Mucosa of rectum (tissue), 2 donors: ENCODE results near the gene SYTL3.

ENCODE experiments used
- H3K27ac ChIP-seq, 2 donors: one replicate each; pipeline ENCODE4 v1.7.0; 2013; ENCODE audit warnings: inconsistent platforms in 2 of 2, low read depth in 2 of 2, low read length in 2 of 2
- H3K27me3 ChIP-seq, 2 donors: one replicate each; pipeline ENCODE4 v1.7.0; 2013; ENCODE audit warnings: low read length in 2 of 2; ENCODE audit not compliant: control insufficient read depth in 2 of 2, insufficient read depth in 2 of 2
- H3K36me3 ChIP-seq, 2 donors: one replicate each; pipeline ENCODE4 v1.7.0; 2013; ENCODE audit warnings: low read length in 2 of 2; ENCODE audit not compliant: control insufficient read depth in 2 of 2, insufficient read depth in 2 of 2
- H3K4me1 ChIP-seq, 2 donors: one replicate each; pipeline ENCODE4 v1.7.0; 2013; ENCODE audit warnings: low read length in 2 of 2, mild to moderate bottlenecking in 1 of 2; ENCODE audit not compliant: control insufficient read depth in 2 of 2, insufficient read depth in 2 of 2
- H3K4me3 ChIP-seq, 2 donors: one replicate each; pipeline ENCODE4 v1.7.0; 2013; ENCODE audit warnings: low read length in 2 of 2
- H3K9ac ChIP-seq, 2 donors: one replicate each; pipeline ENCODE4 v1.7.0; 2013; ENCODE audit warnings: low read length in 2 of 2, low read depth in 1 of 2, mild to moderate bottlenecking in 1 of 2
- H3K9me3 ChIP-seq, 2 donors: one replicate each; pipeline ENCODE4 v1.7.0; 2013; ENCODE audit warnings: low read length in 2 of 2; ENCODE audit not compliant: control insufficient read depth in 2 of 2
- donor health status: healthy.
- donor health status: Normal muscosa, but diverticular disease.

SYTL3 gene

GRCh38 chr6:158780988-158781691 is 131.3 kb downstream of the SYTL3 start:
- Histone ChIP-seq H3K9me3 (no peaks in the 10 kb centered on the region), H3K27me3 (no peaks in the 10 kb centered on the region), H3K9ac (peak overlapping the region; percentile 44 to 52), H3K4me1 (peaks cover 26 to 38% of the 10 kb centered on the region in 2 donors), H3K27ac (peak overlapping the region; percentile 62), H3K36me3 (peaks cover 68 to 81% of the 10 kb centered on the region in 2 donors), H3K4me3 (no peak overlapping the region)

GRCh38 chr6:158781692-158782373 is 132.0 kb downstream of the SYTL3 start:
- H3K4me3 ChIP-seq, result no peak overlapping the region
- no peak overlapping the region for H3K9ac ChIP-seq
- H3K9me3 ChIP-seq, result no peaks in the 10 kb centered on the region
- H3K36me3 ChIP-seq, result peaks cover 64 to 79% of the 10 kb centered on the region in 2 donors
- H3K4me1 ChIP-seq, result peaks cover 26 to 35% of the 10 kb centered on the region in 2 donors
- peak overlapping the region; percentile 62 for H3K27ac ChIP-seq
- H3K27me3 ChIP-seq, result no peaks in the 10 kb centered on the region

DNA sequence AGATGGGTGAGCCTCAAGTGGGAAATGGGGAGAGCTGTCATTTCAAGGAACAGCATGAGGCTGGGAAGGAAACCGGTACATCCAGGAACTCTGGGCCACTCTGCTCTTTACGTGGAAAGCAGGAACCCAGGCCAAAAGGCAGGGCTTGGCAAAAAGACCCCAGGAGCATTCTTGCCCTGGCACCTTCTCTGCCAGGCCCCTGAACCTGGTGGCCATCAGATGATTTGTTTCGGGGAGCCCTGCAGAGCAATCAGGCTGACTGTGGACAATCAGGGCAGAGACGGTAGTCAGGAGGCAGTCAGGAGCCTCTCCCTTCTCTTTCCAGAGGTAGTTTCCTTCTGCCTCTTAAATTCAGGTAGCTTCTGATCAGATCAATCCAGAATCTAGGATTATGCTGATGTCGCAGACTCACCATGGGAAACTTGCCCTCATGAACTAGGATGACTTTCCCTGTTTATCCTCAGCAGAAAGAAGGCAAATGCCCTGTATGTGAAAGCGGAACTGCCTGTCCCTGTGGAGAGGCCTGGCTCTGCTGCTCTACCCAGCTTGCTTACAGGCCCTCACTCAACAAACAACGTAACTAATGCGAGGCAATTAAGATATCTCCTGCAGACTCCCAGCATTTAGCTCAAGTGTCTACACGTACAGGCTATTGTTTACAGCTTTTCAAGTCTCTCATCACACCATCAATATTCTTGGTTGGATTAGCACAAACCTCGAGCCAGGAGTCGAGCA is 132.7 kb downstream of the SYTL3 start:
- H3K27me3 ChIP-seq, result no peaks in the 10 kb centered on the region
- no peak overlapping the region for H3K9ac ChIP-seq
- peaks cover 65 to 78% of the 10 kb centered on the region in 2 donors for H3K36me3 ChIP-seq
- H3K4me1 ChIP-seq, result peaks cover 23 to 36% of the 10 kb centered on the region in 2 donors
- no peak overlapping the region for H3K4me3 ChIP-seq
- peak overlapping the region; percentile 20 to 62 for H3K27ac ChIP-seq
- H3K9me3 ChIP-seq, result no peaks in the 10 kb centered on the region

GRCh38 chr6:158783167-158783450 is 133.3 kb downstream of the SYTL3 start:
- Histone ChIP-seq H3K4me3 (no peak overlapping the region), H3K9me3 (no peaks in the 10 kb centered on the region), H3K9ac (no peak overlapping the region), H3K27me3 (no peaks in the 10 kb centered on the region), H3K36me3 (peaks cover 69 to 79% of the 10 kb centered on the region in 2 donors), H3K27ac (no peak overlapping the region), H3K4me1 (peaks cover 18 to 34% of the 10 kb centered on the region in 2 donors)

GRCh38 chr6:158783851-158784250 is 134.0 kb downstream of the SYTL3 start:
- no peak overlapping the region for H3K9ac ChIP-seq
- peaks cover 74 to 87% of the 10 kb centered on the region in 2 donors for H3K36me3 ChIP-seq
- H3K27me3 ChIP-seq, result no peaks in the 10 kb centered on the region
- no peak overlapping the region for H3K27ac ChIP-seq
- no peak overlapping the region for H3K4me3 ChIP-seq
- no peaks in the 10 kb centered on the region for H3K9me3 ChIP-seq
- H3K4me1 ChIP-seq, result peaks cover 18 to 27% of the 10 kb centered on the region in 2 donors

- Histone ChIP-seq H3K4me1 (peaks cover 18 to 24% of the 10 kb centered on the region in 2 donors), H3K9me3 (no peaks in the 10 kb centered on the region), H3K27me3 (no peaks in the 10 kb centered on the region), H3K36me3 (peaks cover 77 to 89% of the 10 kb centered on the region in 2 donors), H3K9ac (no peak overlapping the region), H3K4me3 (no peak overlapping the region), H3K27ac (no peak overlapping the region)
These were observed 134.7 kb downstream of the SYTL3 start for GRCh38 chr6:158784505-158784904.

DNA sequence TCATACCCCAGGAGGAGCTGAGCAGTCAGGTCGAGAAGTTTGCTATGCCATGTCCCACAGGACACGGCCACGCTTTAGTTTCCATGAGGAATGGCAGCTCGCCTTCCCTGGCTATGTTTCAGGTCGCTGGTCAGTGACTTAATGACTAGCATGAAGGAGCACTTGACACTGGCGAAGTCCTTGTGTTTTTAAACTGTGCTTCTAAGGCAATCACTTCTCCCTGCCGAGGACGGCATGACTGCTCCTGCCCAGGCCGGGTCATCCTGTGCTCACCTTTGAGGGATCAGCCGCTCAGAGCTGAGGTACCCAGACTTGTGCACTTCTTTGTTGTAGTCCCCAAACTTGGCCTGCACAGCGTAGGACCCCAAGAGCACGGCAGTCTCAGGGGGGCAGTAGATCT is 135.2 kb downstream of the SYTL3 start:
- no peak overlapping the region for H3K27ac ChIP-seq
- H3K9ac ChIP-seq, result no peak overlapping the region
- peaks cover 77 to 91% of the 10 kb centered on the region in 2 donors for H3K36me3 ChIP-seq
- H3K27me3 ChIP-seq, result no peaks in the 10 kb centered on the region
- peaks cover 18 to 24% of the 10 kb centered on the region in 2 donors for H3K4me1 ChIP-seq
- H3K9me3 ChIP-seq, result no peaks in the 10 kb centered on the region
- H3K4me3 ChIP-seq, result no peak overlapping the region

DNA sequence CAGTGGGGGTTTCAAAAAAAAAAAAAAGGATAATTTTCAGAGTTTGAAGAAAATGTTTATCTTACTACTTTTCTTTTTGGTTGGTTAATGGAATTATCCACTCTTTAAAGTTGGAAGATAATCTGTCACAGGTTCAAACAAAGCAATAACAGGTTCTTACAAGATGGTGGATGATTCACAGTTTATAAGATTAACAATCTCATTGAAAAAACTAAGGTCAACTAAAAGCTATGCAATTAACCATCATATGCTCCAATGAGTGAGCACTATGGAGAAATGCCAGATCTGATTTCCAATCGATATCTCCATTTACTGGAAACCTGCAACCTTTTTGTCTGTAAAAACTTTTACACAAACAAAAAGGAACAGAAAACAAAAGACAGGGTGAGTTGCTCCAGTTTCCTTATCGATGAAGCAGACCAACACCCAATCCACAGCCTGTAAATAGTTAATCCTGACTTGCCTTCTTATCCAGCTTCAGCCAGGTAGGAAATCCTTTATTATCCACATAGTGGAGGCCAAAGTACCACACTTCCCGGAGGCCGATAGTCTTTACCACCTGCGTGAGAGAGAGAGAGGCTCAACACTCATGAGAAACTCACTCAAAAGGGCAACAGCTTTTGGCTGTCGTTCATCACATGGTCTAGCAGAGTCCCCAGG is 136.9 kb downstream of the SYTL3 start:
- H3K4me3 ChIP-seq, result no peak overlapping the region
- no peaks in the 10 kb centered on the region for H3K9me3 ChIP-seq
- H3K4me1 ChIP-seq, result peaks cover 9 to 17% of the 10 kb centered on the region in 2 donors
- H3K36me3 ChIP-seq, result peaks cover 60 to 75% of the 10 kb centered on the region in 2 donors
- peak overlapping the region in 1 of 2 donors; percentile 30 for H3K9ac ChIP-seq
- H3K27me3 ChIP-seq, result no peaks in the 10 kb centered on the region
- H3K27ac ChIP-seq, result peak overlapping the region; percentile 62 to 73

DNA sequence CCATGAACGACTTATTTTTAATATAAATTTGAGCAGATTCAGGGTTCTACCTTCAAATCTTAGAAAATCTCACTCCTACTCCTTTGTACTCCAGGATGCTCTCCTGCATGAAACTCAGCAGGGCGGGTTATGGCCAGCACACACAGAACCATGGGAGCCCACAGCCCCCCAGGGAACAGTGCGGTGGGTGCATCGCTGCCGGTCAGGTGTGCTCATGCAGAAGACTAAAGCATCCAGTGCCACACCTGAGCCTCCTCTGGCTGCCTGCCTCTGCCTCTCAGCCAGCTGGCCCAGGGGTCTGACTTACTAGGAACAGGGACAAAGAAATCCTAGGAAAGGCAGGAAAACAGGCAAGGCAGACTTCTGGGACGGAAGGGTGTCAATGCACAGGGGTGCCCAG is 137.5 kb downstream of the SYTL3 start:
- Histone ChIP-seq H3K36me3 (peaks cover 54 to 68% of the 10 kb centered on the region in 2 donors), H3K27ac (peak overlapping the region; percentile 62 to 73), H3K9ac (no peak overlapping the region), H3K4me3 (peak overlapping the region in 1 of 2 donors; percentile 3), H3K27me3 (no peaks in the 10 kb centered on the region), H3K9me3 (no peaks in the 10 kb centered on the region), H3K4me1 (peaks cover 5 to 11% of the 10 kb centered on the region in 2 donors)
